GM20000 (cell line): Measurements from ENCODE around the gene RBMS3.

Source experiments
- DNase-seq: peaks from one replicate; pipeline ENCODE4 v3.0.0; 2012; ENCODE audit warnings: low spot score
- CTCF ChIP-seq: IDR thresholded peaks from 2 replicates; pipeline ENCODE4 v1.5.1; 2012; ENCODE audit warnings: mild to moderate bottlenecking, control low read depth; ENCODE audit errors: extremely low read depth, missing control alignments

RBMS3 gene

GRCh38 chr3:29475305-29475840 lies 194.5 kb downstream of the RBMS3 start:
- DNase-seq, result no peak
- TF ChIP-seq CTCF, result no peak

- DNase-seq, result no peak
- TF ChIP-seq CTCF, result no peak
Observed at GRCh38 chr3:29475854-29476253, 195.0 kb downstream of the RBMS3 start.

- no peak for DNase-seq
- TF ChIP-seq CTCF, result no peak
Observed at GRCh38 chr3:29478611-29479010, 197.7 kb downstream of the RBMS3 start.

- no peak for DNase-seq
- TF ChIP-seq CTCF, result no peak
Observed at GRCh38 chr3:29481249-29481648, 200.4 kb downstream of the RBMS3 start.

GRCh38 chr3:29481969-29482767 lies 201.3 kb downstream of the RBMS3 start:
- no peak for TF ChIP-seq CTCF
- no peak for DNase-seq

GRCh38 chr3:29484633-29485032 lies 203.8 kb downstream of the RBMS3 start:
- DNase-seq, result no peak
- no peak for TF ChIP-seq CTCF

GRCh38 chr3:29486096-29486495 lies 205.2 kb downstream of the RBMS3 start:
- DNase-seq, result no peak
- TF ChIP-seq CTCF, result no peak
